T-helper 2 cell treated with Interferon-gamma antibody and Interleukin-4, amounts not matched to agents 5 μg/mL and 100 μg/mL, for 36 hours (primary cell): Measurements from ENCODE around the gene KIAA1549.
A peak's percentile ranks its signal among the peaks of the same experiment; 100 is the strongest.

Source experiments
- DNase-seq: peaks from one replicate; pipeline ENCODE4 v3.0.0; 2021; ENCODE audit warnings: low spot score
- H3K27ac Mint-ChIP-seq: one replicate; pipeline ENCODE4 v1.8.0; 2021; ENCODE audit warnings: mild to moderate bottlenecking, mixed read lengths
- H3K27me3 Mint-ChIP-seq: one replicate; pipeline ENCODE4 v1.8.0; 2021; ENCODE audit warnings: low read depth, mixed read lengths
- H3K36me3 Mint-ChIP-seq: one replicate; pipeline ENCODE4 v1.8.0; 2021; ENCODE audit warnings: low read depth, mixed read lengths
- H3K4me1 Mint-ChIP-seq: one replicate; pipeline ENCODE4 v1.8.0; 2021; ENCODE audit warnings: low read depth, mixed read lengths
- H3K4me3 Mint-ChIP-seq: one replicate; pipeline ENCODE4 v1.8.0; 2022; ENCODE audit warnings: mild to moderate bottlenecking, moderate library complexity, mixed read lengths
- H3K9me3 Mint-ChIP-seq: one replicate; pipeline ENCODE4 v1.8.0; 2021; ENCODE audit warnings: mixed read lengths

KIAA1549 gene

GRCh38 chr7:138919216-138919615 lies 62.0 kb downstream of the KIAA1549 start:
- DNase-seq = no peak
- Mint-ChIP-seq H3K27me3 (peaks cover 12% of the 10 kb centered on the region), H3K36me3 (no peaks in the 10 kb centered on the region), H3K4me3 (no peak overlapping the region), H3K4me1 (peaks cover 4% of the 10 kb centered on the region), H3K27ac (no peak overlapping the region), H3K9me3 (no peaks in the 10 kb centered on the region)

GRCh38 chr7:138918756-138919155 lies 62.4 kb downstream of the KIAA1549 start:
- Mint-ChIP-seq H3K36me3 (no peaks in the 10 kb centered on the region), H3K27ac (no peak overlapping the region), H3K4me3 (no peak overlapping the region), H3K9me3 (no peaks in the 10 kb centered on the region), H3K4me1 (peaks cover 4% of the 10 kb centered on the region), H3K27me3 (peaks cover 16% of the 10 kb centered on the region)
- no peak for DNase-seq

- Mint-ChIP-seq H3K4me1 (peaks cover 6% of the 10 kb centered on the region), H3K9me3 (no peaks in the 10 kb centered on the region)
- no peak for DNase-seq
Observed at GRCh38 chr7:138918176-138918575, 63.0 kb downstream of the KIAA1549 start.

GRCh38 chr7:138917771-138918170 lies 63.4 kb downstream of the KIAA1549 start:
- H3K27ac Mint-ChIP-seq = no peak overlapping the region
- H3K36me3 Mint-ChIP-seq = no peaks in the 10 kb centered on the region
- peaks cover 24% of the 10 kb centered on the region for H3K27me3 Mint-ChIP-seq
- peaks cover 6% of the 10 kb centered on the region for H3K4me1 Mint-ChIP-seq
- no peak for DNase-seq
- H3K4me3 Mint-ChIP-seq = no peak overlapping the region
- H3K9me3 Mint-ChIP-seq = no peaks in the 10 kb centered on the region

More at GRCh38 chr7:138918176-138918575, 63.0 kb downstream of the KIAA1549 start:
- Mint-ChIP-seq H3K4me3 (no peak overlapping the region), H3K27me3 (peaks cover 21% of the 10 kb centered on the region), H3K36me3 (no peaks in the 10 kb centered on the region), H3K27ac (no peak overlapping the region)

- DNase-seq = no peak
- Mint-ChIP-seq H3K4me1 (peaks cover 6% of the 10 kb centered on the region), H3K4me3 (no peak overlapping the region), H3K27me3 (peaks cover 34% of the 10 kb centered on the region), H3K27ac (no peak overlapping the region), H3K36me3 (no peaks in the 10 kb centered on the region), H3K9me3 (no peaks in the 10 kb centered on the region)
Observed at GRCh38 chr7:138916731-138917130, 64.5 kb downstream of the KIAA1549 start.

GRCh38 chr7:138916275-138916674 lies 64.9 kb downstream of the KIAA1549 start:
- no peaks in the 10 kb centered on the region for H3K9me3 Mint-ChIP-seq
- H3K27me3 Mint-ChIP-seq = peaks cover 36% of the 10 kb centered on the region
- DNase-seq = no peak
- H3K4me3 Mint-ChIP-seq = no peak overlapping the region
- no peaks in the 10 kb centered on the region for H3K36me3 Mint-ChIP-seq
- H3K27ac Mint-ChIP-seq = no peak overlapping the region
- peaks cover 6% of the 10 kb centered on the region for H3K4me1 Mint-ChIP-seq

- Mint-ChIP-seq H3K36me3 (no peaks in the 10 kb centered on the region), H3K27me3 (peaks cover 42% of the 10 kb centered on the region), H3K4me1 (peaks cover 1% of the 10 kb centered on the region), H3K27ac (no peak overlapping the region), H3K4me3 (no peak overlapping the region), H3K9me3 (no peaks in the 10 kb centered on the region)
- no peak for DNase-seq
Observed at GRCh38 chr7:138913783-138914182, 67.4 kb downstream of the KIAA1549 start.

GRCh38 chr7:138911007-138911406 lies 70.2 kb downstream of the KIAA1549 start:
- Mint-ChIP-seq H3K4me1 (peaks cover 1% of the 10 kb centered on the region), H3K36me3 (no peaks in the 10 kb centered on the region), H3K27me3 (peaks cover 64% of the 10 kb centered on the region), H3K4me3 (no peak overlapping the region), H3K9me3 (no peaks in the 10 kb centered on the region), H3K27ac (no peak overlapping the region)
- no peak for DNase-seq

- no peaks in the 10 kb centered on the region for H3K9me3 Mint-ChIP-seq
- DNase-seq = no peak
- peaks cover 20% of the 10 kb centered on the region for H3K4me1 Mint-ChIP-seq
- H3K4me3 Mint-ChIP-seq = no peak overlapping the region
- H3K27ac Mint-ChIP-seq = no peak overlapping the region
- no peaks in the 10 kb centered on the region for H3K36me3 Mint-ChIP-seq
- H3K27me3 Mint-ChIP-seq = peaks cover 50% of the 10 kb centered on the region
Observed at GRCh38 chr7:138907850-138908249, 73.3 kb downstream of the KIAA1549 start.

- Mint-ChIP-seq H3K27ac (no peak overlapping the region), H3K36me3 (no peaks in the 10 kb centered on the region), H3K4me3 (no peak overlapping the region), H3K4me1 (peaks cover 26% of the 10 kb centered on the region), H3K27me3 (peaks cover 48% of the 10 kb centered on the region), H3K9me3 (no peaks in the 10 kb centered on the region)
- no peak for DNase-seq
Observed at GRCh38 chr7:138907201-138907847, 73.9 kb downstream of the KIAA1549 start.

GRCh38 chr7:138903859-138904435 lies 77.2 kb downstream of the KIAA1549 start:
- H3K27me3 Mint-ChIP-seq = peaks cover 48% of the 10 kb centered on the region

GRCh38 chr7:138903186-138903820 lies 77.9 kb downstream of the KIAA1549 start:
- Mint-ChIP-seq H3K4me3 (peak overlapping the region; percentile 84), H3K36me3 (no peaks in the 10 kb centered on the region), H3K4me1 (peaks cover 48% of the 10 kb centered on the region), H3K9me3 (no peaks in the 10 kb centered on the region), H3K27ac (peak overlapping the region; percentile 90), H3K27me3 (peaks cover 43% of the 10 kb centered on the region)
- DNase-seq = peak; percentile 66

More at GRCh38 chr7:138903859-138904435, 77.2 kb downstream of the KIAA1549 start:
- peaks cover 42% of the 10 kb centered on the region for H3K4me1 Mint-ChIP-seq
- peak overlapping the region; percentile 90 for H3K27ac Mint-ChIP-seq
- peak overlapping the region; percentile 84 for H3K4me3 Mint-ChIP-seq
- H3K9me3 Mint-ChIP-seq = no peaks in the 10 kb centered on the region
- no peaks in the 10 kb centered on the region for H3K36me3 Mint-ChIP-seq
- no peak for DNase-seq

GRCh38 chr7:138902161-138902560 lies 79.0 kb downstream of the KIAA1549 start:
- peaks cover 35% of the 10 kb centered on the region for H3K27me3 Mint-ChIP-seq
- no peaks in the 10 kb centered on the region for H3K36me3 Mint-ChIP-seq
- H3K27ac Mint-ChIP-seq = no peak overlapping the region
- DNase-seq = no peak
- H3K9me3 Mint-ChIP-seq = no peaks in the 10 kb centered on the region
- peaks cover 52% of the 10 kb centered on the region for H3K4me1 Mint-ChIP-seq
- peak overlapping the region; percentile 84 for H3K4me3 Mint-ChIP-seq

GRCh38 chr7:138900035-138900828 lies 81.0 kb downstream of the KIAA1549 start:
- Mint-ChIP-seq H3K4me1 (peaks cover 52% of the 10 kb centered on the region), H3K27ac (no peak overlapping the region), H3K4me3 (no peak overlapping the region), H3K27me3 (peaks cover 33% of the 10 kb centered on the region), H3K36me3 (no peaks in the 10 kb centered on the region), H3K9me3 (no peaks in the 10 kb centered on the region)
- no peak for DNase-seq
